CD4-positive, alpha-beta T cell (primary cell): ENCODE data around the gene FERMT1. TPM values are rescaled to one million over a fixed set of nuclear protein-coding genes. Genes with fewer than 3 reads are reported as not detected.

Source experiments
- ATAC-seq: fragments of 200-7000 bp; cut with Tn5 transposase; one replicate; pipeline ENCODE4 v1.10.0; 2022; ENCODE audit warnings: mild to moderate bottlenecking; ENCODE audit not compliant: poor library complexity
- CTCF ChIA-PET: fragments of 350-600 bp; sonication (Branson Sonifier 250); formaldehyde crosslinking; loops from one replicate; lab custom pipeline; 2021; ENCODE audit warnings: antibody characterized with exemption, inconsistent platforms; lab: Charles Lee
- POLR2A ChIA-PET: fragments of 350-600 bp; sonication (Branson Sonifier 250); formaldehyde crosslinking; loops from one replicate; lab custom pipeline; 2021; ENCODE audit warnings: antibody characterized with exemption, inconsistent platforms; lab: Charles Lee
- DNase-seq, 14 experiments: peaks; one replicate each; pipeline ENCODE4 v3.0.0-alpha.2; 2013 to 2020; ENCODE audit warnings: mixed read lengths in 2 of 14
- H3K27ac ChIP-seq, 2 donors: one replicate each; pipeline versions ENCODE4 v1.5.1 to v1.7.0; 2013; ENCODE audit warnings: low read length in 2 of 2, low read depth in 1 of 2, mild to moderate bottlenecking in 1 of 2
- H3K27me3 ChIP-seq, 2 experiments: 1 replicate in 1 of 2; 2 replicates in 1 of 2; pipeline versions ENCODE4 v1.6.1 to v1.7.0; 2013; ENCODE audit warnings: low read length in 2 of 2, control low read depth in 1 of 2, mild to moderate bottlenecking in 1 of 2, moderate library complexity in 1 of 2; ENCODE audit not compliant: insufficient read depth in 2 of 2, control insufficient read depth in 1 of 2
- H3K36me3 ChIP-seq: one replicate; pipeline ENCODE4 v1.6.1; 2013; ENCODE audit warnings: low read length, control low read depth; ENCODE audit not compliant: insufficient read depth
- H3K4me1 ChIP-seq: one replicate; pipeline ENCODE4 v1.6.1; 2013; ENCODE audit warnings: low read length, control low read depth; ENCODE audit not compliant: insufficient read depth
- H3K4me3 ChIP-seq: one replicate; pipeline ENCODE4 v1.5.1; 2013; ENCODE audit warnings: mild to moderate bottlenecking, low read length, moderate library complexity
- H3K9me3 ChIP-seq, 2 experiments: 1 replicate in 1 of 2; 2 replicates in 1 of 2; pipeline versions ENCODE4 v1.6.1 to v1.7.0; 2013; ENCODE audit warnings: low read length in 2 of 2, mild to moderate bottlenecking in 2 of 2, control low read depth in 1 of 2, moderate library complexity in 1 of 2; ENCODE audit not compliant: control insufficient read depth in 1 of 2, insufficient read depth in 1 of 2
- H3K27ac Mint-ChIP-seq: one replicate; pipeline ENCODE4 v1.8.0; 2020; ENCODE audit warnings: mixed read lengths
- H3K27me3 Mint-ChIP-seq: one replicate; pipeline ENCODE4 v1.8.0; 2021; ENCODE audit warnings: mixed read lengths
- H3K36me3 Mint-ChIP-seq: one replicate; pipeline ENCODE4 v1.8.0; 2021; ENCODE audit warnings: low read depth, mixed read lengths
- H3K4me1 Mint-ChIP-seq: one replicate; pipeline ENCODE4 v1.8.0; 2021; ENCODE audit warnings: low read depth, mixed read lengths
- H3K4me3 Mint-ChIP-seq: one replicate; pipeline ENCODE4 v1.8.0; 2020; ENCODE audit warnings: mild to moderate bottlenecking, mixed read lengths
- H3K9me3 Mint-ChIP-seq: one replicate; pipeline ENCODE4 v1.8.0; 2020; ENCODE audit warnings: mixed read lengths
- intact Hi-C, 2 experiments: fragments of 100-400 bp; cut with DNase I in 1 of 2; cut with micrococcal nuclease in 1 of 2; formaldehyde crosslinking; loops; one replicate each; pipeline versions ENCODE4 v1.15.1 to v1.9.0; 2023 to 2025; cut with DNase I, micrococcal nuclease
- total RNA-seq, 174 experiments: library from RNA in 2 of 174; stranded (reverse) in 2 of 174; gene quantifications; one replicate each; pipeline ENCODE4 v1.2.3 and lab custom pipeline; 2021 to 2026
- TF ChIP-seq, protein P1 (sequence below): fragments of 200-600 bp; IDR thresholded peaks from one replicate; pipeline ENCODE4 v1.8.0; 2022; ENCODE audit warnings: antibody characterized with exemption, mild to moderate bottlenecking

Gene FERMT1
- total RNA-seq, 2 experiments from 2014 or later, result not detected

DNA sequence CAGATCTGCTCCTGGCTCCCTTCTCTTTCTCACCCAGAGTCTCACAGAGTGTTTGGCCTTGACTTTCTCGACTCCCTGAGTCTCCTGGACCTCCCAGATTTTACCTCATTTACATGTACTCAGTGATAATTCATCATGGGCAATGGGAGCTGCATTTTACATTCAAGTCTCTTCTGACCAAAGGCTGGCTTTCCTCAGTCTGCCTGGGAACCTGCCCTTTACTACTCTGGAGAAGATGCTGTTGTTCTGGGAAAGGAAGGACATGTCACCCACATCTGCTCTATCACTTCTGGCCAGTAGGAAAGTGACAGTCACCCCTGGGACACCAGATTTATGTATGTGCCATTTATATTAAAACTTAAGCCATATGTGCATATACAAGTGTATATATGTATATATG lies 76.4 kb downstream of the FERMT1 start:
- ChIA-PET CTCF (no interaction called here), POLR2A (no interaction called here)
- Histone ChIP-seq H3K27ac (no peak overlapping the region), H3K4me3 (no peak overlapping the region), H3K4me1 (no peaks in the 10 kb centered on the region), H3K9me3 (no peaks in the 10 kb centered on the region), H3K36me3 (no peaks in the 10 kb centered on the region), H3K27me3 (peaks cover 10 to 11% of the 10 kb centered on the region in 2 experiments)
- ATAC-seq (no peak), DNase-seq (no peak)
- H3K27ac Mint-ChIP-seq, result no peak overlapping the region
- peaks cover 10% of the 10 kb centered on the region for H3K27me3 Mint-ChIP-seq
- H3K4me1 Mint-ChIP-seq, result no peaks in the 10 kb centered on the region
- peaks cover 15% of the 10 kb centered on the region for H3K36me3 Mint-ChIP-seq
- H3K4me3 Mint-ChIP-seq, result no peak overlapping the region
- H3K9me3 Mint-ChIP-seq, result no peaks in the 10 kb centered on the region
- intact Hi-C loops, result no loop called here
- TF ChIP-seq, protein P1, sequence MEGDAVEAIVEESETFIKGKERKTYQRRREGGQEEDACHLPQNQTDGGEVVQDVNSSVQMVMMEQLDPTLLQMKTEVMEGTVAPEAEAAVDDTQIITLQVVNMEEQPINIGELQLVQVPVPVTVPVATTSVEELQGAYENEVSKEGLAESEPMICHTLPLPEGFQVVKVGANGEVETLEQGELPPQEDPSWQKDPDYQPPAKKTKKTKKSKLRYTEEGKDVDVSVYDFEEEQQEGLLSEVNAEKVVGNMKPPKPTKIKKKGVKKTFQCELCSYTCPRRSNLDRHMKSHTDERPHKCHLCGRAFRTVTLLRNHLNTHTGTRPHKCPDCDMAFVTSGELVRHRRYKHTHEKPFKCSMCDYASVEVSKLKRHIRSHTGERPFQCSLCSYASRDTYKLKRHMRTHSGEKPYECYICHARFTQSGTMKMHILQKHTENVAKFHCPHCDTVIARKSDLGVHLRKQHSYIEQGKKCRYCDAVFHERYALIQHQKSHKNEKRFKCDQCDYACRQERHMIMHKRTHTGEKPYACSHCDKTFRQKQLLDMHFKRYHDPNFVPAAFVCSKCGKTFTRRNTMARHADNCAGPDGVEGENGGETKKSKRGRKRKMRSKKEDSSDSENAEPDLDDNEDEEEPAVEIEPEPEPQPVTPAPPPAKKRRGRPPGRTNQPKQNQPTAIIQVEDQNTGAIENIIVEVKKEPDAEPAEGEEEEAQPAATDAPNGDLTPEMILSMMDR, result no peak

DNA sequence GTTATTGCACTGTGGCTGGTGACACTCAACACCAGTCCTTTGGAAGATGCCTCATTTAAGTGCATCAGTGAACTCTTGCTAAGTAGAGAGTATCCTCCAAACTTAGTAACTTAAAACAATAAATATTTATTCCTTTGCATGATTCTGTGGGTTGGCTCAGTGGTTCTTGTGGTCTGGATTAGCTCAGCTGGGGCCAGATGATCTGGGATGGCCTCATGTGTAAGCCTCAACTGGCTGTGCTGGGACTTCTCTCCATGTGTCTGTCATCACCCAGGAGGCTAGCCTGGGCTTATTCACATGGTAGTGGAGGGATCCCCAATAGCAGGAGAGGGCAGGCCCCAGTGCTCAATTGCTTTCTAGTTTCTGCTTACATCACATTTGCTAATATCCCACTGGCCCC lies 77.3 kb downstream of the FERMT1 start:
- H3K4me1 Mint-ChIP-seq, result no peaks in the 10 kb centered on the region

DNA sequence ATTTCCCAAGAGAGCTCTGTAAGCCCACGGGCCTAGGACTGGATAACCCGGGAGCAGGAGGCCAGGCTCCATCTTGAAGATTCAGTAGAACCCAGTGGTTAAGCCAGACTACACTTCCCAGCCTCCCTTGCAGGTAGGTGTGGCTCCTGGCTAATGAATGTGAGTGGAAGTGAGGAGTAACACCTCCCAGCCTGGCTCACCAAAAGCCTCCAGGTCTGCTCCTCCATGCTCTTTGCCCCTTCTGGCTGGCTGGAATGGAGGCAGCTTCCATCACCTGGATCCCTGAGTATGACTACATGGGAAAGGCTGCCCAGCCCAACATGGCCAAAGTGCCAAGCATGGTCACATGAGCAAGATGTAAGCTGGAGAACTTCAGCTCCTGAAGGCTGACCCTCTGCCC lies 78.7 kb downstream of the FERMT1 start:
- no peak for DNase-seq
- CTCF ChIA-PET, result no interaction called here
- Mint-ChIP-seq H3K36me3 (peaks cover 32% of the 10 kb centered on the region), H3K27ac (no peak overlapping the region), H3K4me1 (no peaks in the 10 kb centered on the region), H3K27me3 (no peaks in the 10 kb centered on the region), H3K9me3 (no peaks in the 10 kb centered on the region), H3K4me3 (no peak overlapping the region)
- TF ChIP-seq, protein P1, result no peak
- ATAC-seq, result no peak
- intact Hi-C loops, result no loop called here
- peaks cover 0 to 7% of the 10 kb centered on the region in 2 experiments for H3K9me3 ChIP-seq
- no peak overlapping the region for H3K27ac ChIP-seq
- H3K4me1 ChIP-seq, result no peaks in the 10 kb centered on the region
- POLR2A ChIA-PET, result no interaction called here
- no peaks in the 10 kb centered on the region for H3K27me3 ChIP-seq
- peaks cover 19% of the 10 kb centered on the region for H3K36me3 ChIP-seq
- no peak overlapping the region for H3K4me3 ChIP-seq

More for the DNA sequence above, 77.3 kb downstream of the FERMT1 start:
- Mint-ChIP-seq H3K9me3 (no peaks in the 10 kb centered on the region), H3K27me3 (peaks cover 5% of the 10 kb centered on the region), H3K36me3 (peaks cover 18% of the 10 kb centered on the region), H3K27ac (no peak overlapping the region), H3K4me3 (no peak overlapping the region)
- ATAC-seq, result no peak
- H3K36me3 ChIP-seq, result peaks cover 5% of the 10 kb centered on the region
- H3K4me3 ChIP-seq, result no peak overlapping the region
- ChIA-PET CTCF (no interaction called here), POLR2A (no interaction called here)
- TF ChIP-seq, protein P1, result no peak
- intact Hi-C loops, result no loop called here
- peaks cover 2% of the 10 kb centered on the region in 2 experiments for H3K27me3 ChIP-seq
- no peak overlapping the region for H3K27ac ChIP-seq
- no peaks in the 10 kb centered on the region for H3K4me1 ChIP-seq
- DNase-seq, result no peak
- H3K9me3 ChIP-seq, result peaks cover 0 to 7% of the 10 kb centered on the region in 2 experiments
